Stimulated activated CD4-positive, alpha-beta T cell treated with anti-CD3 and anti-CD28 coated beads, Interleukin-2, amount 100 ng/mL, for 4 hours (primary cell): ENCODE data around the gene EEIG1.

Source experiments
- DNase-seq: peaks from one replicate; pipeline ENCODE4 v3.0.0-alpha.2; 2020; ENCODE audit warnings: low read depth

EEIG1 gene

DNA sequence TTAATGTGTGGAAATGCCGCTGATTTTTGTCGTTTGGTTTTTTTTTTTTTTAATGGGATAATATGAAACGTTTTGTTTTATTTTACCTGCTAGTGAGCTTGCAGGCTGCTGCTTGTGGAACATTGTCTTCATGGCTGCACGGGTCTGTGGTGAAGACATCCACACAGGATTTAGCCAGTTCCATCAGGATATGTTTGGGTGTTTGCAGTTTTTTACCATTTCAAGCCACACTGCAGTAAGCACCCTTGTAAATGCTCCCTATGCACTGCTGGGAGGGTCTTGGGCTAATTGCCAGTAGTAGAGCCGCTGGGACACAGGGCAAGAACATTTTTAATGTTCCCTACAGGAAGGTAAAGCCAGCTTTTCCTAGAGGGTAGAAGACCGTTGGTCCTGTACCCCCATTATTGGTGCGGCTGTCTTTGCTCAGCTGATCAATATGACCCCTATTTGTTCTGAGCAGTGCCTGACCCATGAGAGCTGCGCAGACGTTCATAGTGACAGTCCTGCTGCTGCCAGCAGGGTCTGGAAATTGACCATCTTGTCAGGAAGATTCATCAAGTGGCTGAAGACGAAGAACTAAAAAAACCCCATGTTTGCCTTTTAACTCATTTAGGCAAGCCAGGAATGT is 20.5 kb upstream of the EEIG1 start:
- no peak for DNase-seq

DNA sequence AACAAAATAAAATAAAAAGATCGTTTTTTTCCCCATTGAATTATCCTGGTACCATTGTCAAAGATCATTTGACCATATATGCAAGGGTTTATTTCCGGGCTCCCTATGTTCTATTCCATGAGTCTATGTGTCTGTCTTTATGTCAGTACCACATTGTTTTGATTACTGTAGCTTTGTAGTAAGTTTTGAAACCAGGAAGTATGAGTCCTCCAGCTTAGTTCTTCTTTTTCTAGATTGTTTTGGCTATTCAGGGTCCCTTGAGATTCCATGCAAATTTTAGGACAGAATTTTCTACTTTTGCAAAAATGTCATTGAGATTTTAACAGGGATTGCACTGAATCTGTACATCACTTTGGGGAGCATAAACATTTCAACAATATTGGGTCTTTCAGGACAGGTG is 18.7 kb upstream of the EEIG1 start:
- no peak for DNase-seq

DNA sequence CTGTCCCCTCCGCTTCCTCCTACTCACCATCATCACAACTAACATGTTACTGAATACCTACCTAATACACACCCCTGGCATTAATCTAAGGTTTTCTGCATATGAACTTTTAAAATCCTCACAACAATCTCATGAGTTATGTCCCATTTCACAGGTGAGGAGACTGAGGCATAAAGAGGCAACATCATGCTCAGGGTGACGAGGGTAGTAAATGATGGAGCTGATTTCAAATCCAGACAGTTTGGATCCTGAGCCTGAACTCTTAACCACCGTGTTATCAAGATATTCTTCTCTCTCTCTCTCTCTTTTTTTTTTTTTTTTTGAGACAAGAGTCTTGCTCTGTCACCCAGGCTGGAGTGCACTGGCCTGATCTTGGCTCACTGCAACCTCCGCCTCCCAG is 12.9 kb upstream of the EEIG1 start:
- DNase-seq, result no peak

DNA sequence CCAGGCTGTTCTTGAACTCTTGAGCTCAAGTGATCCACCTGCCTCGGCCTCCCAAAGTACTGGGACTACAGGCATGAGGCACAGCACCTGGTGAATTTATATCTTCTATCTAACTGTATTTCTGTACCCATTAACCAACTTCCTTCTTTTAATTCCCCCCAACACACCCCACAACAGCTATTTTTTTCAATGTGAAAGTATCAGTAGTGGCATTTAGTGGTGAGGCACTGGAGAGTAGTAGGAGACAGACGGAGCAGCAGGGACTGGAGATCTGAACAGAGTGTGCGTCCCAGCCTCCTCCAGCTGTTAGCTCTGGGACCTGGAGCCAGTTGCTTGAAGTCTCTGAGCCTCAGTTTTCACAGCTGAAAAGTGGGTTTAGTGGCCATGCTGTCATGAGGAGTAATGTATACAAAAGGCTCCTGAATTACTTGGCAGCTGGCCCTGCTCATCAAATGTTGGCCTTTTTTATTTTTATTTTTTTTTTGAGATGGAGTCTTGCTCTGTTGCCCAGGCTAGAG is 11.0 kb upstream of the EEIG1 start:
- no peak for DNase-seq

DNA sequence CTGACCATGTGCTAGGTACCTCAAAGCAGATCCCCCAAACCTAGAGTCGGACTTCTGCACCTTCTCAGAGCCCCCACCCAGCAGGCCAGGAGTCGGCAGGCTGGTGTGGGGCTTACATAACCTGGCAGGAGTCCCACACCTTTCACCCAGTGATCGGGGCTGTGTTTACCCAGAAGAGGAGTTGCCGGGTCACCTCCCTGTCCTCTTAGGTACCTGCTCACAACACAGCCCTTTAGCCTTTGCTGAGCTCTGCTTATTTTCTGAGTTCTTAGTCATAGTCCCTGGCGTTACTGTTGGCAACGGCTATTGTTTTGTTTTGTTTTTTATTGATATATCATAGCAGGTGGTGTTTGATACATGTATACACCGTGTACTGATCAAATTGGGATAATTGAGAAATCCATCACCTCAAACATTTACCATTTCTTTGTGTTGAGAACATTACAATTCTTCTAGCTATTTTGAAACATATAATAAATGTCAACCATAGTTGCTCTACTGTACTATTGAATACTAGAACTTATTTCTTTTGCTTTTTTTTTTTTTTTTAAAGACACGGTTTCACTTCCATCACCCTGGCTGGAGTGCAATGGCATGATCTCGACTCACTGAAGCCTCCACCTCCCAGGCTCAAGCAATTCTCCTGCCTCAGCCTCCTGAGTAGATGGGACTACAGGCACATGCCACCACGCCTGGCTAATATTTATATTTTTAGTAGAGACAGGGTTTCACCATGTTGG is 10.4 kb upstream of the EEIG1 start:
- no peak for DNase-seq

DNA sequence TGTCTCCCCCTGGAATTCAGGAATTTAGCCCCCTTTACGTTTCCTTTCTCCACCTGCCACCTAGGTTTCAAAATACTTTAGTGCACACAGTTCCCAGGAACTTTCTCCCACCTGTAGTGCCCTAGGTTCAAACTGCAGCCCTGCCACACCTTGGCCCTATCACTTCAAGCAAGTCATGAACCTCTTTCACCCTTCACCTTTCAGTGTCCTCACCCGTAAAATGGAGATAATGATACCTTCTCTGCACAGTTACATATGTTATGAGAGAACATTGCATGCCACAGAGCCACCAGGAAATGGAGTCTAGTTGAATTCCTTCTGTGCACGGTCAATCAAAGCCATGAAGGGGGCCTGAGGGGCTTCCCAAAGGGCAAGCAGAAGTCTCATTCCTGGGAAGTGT is 9.8 kb upstream of the EEIG1 start:
- DNase-seq, result no peak

DNA sequence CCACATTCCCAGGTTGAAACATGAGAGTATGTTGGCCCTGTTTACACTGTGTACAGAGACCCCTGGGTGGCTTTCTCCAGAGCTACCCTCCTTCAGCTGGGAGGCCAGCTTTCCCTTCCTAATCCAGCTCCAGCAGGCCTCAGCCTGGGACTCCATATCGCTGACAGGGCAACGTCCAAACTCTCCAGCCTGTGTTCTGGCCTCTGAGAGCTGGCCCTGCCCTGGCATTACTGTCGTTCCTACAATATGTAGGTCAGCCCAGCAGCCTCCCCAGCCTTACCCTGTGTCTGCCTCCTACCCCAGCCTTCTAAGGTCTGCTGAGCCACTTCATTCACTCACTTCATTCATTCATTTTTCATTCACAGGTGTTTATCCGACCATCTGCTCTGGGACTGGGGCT is 8.3 kb upstream of the EEIG1 start:
- DNase-seq, result no peak

DNA sequence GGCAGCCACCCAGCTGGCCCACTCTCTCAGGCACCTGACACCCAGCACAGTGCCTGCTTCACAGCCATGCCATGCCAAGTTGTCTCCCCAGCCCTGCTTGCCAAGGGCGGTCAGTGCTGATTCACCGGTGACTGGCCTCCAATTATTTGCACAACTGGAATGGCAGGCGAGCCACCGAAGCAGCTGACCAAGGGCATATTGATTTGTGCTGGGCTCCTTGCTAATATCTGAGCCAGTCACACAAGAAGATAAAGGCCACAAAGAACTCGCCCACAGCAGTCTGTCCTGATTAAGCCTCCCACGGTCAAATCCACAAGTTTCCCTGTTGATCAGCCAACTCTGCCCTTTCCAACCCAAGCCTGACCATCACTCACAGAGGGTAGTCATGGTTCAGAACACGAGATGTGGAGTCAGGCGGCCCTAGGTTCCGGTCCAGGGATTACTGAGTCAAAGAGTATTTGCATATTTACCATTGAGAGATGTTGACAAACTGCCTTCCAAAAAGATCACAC is 6.4 kb upstream of the EEIG1 start:
- no peak for DNase-seq

DNA sequence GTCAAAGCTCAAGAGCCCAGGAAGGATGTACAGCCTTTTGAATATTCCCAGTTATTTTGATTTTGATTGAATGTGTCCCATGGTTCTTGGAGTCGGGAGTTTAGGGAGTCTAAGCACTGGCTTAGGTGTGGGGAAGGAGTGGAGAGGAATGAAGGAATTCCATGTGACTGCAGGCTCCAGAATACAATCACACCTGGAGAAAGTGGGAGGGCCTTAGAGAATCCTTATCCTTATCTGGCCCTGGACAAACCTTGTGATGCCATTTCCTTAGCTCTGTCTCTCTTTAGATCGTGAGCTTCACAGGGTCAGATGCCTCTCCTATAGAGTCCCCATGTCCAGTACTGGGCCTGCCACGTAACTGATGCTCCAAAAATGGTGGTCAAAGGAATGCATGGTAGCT is 4.2 kb upstream of the EEIG1 start:
- DNase-seq, result no peak

DNA sequence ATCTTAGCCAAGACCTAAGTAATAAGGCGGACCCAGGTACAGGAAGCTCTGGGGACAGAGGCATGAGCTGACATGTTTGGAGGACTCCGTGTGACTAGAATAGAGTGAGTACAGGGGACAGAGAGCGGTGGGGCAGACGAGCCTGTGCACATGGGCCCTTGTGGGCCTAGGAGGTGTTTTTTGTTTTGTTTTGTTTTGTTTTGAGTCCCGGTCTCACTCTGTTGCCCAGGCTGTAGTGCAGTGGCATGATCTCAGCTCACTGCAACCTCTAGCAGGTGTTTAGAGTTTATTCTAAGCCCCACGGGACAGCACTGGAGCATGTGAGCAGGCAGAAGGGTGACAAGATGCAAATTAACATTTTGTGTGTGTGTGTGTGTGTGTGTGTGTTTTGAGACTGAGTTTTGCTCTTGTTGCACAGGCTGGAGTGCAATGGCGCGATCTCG is 3.1 kb upstream of the EEIG1 start:
- no peak for DNase-seq

DNA sequence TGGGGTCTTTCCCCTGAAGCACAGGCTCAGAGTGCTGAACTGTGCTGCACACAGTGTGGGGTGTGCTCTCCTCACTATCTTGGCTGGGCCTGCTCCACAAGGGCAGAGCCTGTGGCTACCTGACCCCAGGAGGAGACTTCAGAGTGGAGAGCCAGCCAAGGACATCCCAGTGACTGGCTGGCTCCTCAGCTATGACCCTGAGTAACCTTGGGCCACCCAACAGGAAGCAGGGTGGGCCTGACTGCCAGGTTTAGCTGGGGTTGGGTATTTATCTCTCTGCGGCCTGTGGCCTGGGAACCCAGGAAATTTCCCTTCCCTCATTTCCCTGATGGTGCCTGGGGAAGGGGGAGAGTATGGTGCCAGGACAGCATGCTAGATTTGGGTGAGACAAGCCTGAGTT is 2.1 kb upstream of the EEIG1 start:
- DNase-seq, result no peak

DNA sequence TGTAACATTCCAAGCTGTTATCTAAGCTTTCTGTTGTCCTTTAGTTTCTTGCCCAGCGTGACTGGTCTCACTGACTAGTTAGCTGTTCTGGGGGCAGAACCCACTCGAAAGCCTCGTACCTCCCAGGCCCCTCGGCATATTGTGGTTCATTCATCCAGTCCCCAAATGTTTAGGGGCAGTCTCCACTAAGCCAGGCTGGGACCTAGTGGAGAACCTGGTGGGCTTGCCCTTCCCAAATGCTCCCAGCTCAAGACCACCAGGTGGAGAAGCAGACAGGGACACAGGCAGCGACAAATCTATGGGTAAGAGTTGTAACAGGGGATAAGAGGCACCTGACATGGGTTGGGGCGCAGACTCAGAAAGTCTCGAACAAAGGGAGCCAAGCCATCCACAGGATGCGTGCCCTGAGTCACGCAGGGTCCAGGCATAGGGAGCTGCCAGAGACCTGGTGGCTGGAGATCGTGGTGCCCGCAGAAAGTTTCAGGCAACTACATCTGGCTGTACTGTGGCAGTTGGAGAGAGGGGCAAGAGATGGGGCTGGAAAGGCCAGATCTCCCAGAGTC is 851 bp upstream of the EEIG1 start:
- DNase-seq, result no peak

DNA sequence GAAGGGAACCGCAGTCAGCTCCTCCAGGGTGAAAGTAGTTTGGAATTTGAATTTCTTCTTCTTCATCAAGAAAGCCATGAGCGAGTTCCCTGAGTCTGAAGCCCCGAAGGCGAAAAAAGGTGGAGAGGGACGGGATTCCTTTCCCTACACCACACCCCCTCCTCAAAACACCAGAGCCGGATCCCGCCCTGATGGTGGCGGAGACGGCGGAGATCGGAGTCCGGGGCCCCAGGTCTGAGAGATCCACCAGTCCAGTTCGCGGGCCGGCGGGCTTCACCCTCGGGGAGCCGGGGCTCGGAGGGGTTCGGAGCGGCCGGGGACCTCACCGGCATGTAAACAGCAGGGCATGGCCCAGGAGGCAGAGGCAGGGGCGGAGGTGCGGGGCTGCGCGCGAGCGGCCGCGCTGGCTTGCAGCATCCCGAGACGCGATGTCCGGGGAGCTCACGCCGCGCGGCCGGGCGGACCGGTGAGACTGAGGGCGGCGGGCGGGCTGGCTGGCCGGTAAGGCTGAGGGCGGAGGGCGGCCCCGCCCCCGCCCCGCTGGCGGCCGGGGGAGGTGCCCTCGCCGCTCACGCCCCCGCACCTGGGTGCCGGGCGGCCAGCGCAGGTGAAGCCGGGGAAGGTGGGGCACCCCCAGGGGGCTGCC is 606 bp downstream of the EEIG1 start:
- no peak for DNase-seq

DNA sequence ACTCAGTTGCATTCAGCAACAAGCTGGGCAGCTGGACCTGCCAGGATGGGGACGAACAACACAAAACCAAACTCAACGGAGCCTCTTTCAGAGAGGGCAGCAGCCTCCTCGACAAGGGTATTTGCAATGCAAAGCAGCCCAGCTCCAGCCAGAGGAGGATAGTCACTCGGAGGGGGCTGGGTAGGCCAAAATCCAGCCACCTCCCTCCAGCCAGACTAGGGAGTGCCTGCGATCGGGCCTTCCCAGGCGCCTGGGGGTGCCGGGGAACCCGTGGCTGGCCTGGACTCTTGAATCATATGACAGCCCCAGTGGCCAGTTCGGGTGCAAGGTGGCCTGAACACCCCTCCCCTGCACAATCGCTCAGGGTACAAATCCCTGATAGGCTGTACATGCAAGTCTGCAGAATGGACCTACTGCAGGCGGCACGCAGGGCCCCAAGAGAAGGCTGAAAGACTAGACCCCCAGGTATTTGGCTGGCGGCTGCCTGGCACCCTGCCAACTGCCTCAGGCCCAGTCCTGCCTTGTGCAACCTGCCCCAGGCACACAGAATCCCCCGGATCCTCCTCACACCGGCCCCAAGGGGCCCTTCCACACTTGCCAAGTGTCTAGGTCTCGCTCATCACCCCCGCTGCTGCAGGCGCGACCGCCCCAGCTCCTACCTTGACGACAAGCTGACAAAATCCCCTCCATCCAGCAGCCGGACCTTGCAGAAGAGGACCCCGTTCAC is 1.3 kb downstream of the EEIG1 start:
- no peak for DNase-seq

DNA sequence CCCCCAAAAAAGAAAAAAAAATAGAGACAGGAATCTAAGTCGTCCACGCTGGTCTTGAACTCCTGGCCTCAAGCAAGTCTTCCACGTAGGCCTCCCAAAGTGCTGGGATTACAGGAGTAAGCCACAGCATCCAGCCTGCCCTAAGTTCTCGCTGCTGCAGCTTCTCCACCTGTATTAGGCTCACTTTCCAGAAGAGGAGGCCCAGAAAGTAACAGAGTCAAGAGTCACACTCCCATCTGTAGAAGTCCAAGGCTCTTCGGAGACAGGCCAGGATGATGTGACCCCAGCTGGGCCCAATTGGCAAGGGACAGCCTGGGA is 1.8 kb downstream of the EEIG1 start:
- no peak for DNase-seq

DNA sequence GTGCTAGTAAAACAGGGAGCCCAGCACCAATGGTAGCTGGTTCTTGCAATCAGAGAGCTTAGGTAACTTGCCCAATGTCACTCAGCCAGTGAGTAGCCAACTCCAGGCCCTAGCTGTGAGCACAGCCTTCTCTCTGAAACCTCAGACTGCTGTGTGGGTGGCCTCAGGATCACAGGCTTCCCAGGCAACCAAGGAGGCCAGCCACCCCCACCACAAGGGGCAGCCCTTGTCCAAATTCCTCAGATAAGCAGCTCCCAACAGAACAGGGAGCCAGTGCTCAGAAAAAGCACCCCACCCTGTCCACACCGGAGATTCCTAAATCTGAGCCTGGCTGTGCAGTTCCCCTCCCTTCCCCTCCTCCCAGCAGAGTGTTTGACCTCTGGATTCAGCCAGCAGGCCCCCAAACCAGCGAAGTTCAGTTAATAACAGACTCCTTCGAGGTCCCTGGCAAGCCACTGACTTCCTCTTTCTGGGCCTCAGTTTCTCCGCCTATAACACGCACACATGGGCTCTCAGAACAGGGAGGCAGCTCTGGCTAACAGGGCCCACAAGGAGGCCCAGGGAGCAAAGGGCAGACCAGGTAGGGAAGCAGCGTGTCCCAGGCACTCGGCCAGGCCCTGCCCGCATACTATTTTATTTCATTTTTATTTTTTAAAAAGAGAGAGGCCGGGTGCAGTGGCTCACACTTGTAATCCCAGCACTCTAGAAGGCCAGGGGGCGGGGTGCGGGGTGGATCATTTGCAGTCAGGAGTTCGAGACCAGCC is 2.7 kb downstream of the EEIG1 start:
- DNase-seq, result no peak

DNA sequence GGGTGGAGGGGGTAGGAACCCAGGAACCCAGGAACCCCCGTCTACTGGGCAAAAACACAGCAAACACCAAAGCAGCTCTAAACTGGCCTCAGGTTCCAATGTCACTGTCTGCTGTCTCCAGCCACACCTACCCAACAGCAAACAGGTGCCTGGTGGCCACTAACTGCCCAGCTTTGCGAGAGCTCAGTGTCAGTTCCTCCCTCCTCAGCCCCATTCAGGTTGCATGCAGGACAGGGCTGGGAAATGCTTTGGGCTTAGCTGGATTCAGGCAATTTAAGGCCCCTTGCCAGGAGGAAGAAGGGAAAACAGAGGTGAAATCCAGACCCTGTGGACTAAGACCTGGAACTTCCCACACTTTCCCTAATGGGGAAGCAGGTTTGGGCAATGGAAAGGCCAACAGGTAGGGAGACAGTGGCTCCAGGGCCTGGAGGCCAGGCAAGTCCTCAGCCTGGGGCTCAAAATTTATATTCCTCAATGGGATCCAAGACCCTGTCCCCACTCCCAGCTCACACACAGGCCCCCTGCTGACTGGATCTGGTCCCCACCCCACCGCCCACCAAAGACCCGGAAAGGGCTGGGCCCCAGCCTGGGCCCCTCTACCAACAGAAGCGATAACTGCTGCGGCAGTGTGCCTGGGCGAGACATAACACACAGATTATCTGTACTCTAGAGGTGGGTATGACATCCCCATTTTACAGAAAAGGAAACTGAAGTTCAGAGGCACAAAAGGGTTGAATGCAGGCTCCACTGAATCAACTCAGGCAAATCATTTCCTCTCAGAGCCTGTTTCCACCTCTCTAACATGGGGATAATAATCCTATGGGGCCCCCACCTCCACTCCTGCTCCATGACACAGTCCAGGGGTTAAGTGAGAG is 3.5 kb downstream of the EEIG1 start:
- DNase-seq, result no peak

DNA sequence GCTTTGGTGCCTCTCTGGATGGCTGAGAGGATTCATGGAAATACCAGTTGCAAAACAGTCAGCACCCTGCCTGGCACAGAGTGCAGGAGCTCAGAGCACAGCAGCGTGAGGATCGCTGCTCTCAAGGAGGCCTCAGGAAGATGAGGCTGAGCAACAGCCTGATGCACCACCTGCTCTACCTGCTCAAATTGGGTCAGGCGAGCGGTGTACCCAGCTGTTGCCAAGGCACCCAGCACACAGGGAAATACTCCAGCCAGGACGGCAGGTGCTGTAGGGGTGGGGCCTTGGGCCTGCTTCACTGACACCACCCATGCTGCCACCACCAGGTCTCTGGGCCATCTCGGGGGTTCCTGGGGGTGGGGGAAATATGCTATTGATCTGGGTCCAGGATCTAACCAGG is 4.3 kb downstream of the EEIG1 start:
- no peak for DNase-seq

DNA sequence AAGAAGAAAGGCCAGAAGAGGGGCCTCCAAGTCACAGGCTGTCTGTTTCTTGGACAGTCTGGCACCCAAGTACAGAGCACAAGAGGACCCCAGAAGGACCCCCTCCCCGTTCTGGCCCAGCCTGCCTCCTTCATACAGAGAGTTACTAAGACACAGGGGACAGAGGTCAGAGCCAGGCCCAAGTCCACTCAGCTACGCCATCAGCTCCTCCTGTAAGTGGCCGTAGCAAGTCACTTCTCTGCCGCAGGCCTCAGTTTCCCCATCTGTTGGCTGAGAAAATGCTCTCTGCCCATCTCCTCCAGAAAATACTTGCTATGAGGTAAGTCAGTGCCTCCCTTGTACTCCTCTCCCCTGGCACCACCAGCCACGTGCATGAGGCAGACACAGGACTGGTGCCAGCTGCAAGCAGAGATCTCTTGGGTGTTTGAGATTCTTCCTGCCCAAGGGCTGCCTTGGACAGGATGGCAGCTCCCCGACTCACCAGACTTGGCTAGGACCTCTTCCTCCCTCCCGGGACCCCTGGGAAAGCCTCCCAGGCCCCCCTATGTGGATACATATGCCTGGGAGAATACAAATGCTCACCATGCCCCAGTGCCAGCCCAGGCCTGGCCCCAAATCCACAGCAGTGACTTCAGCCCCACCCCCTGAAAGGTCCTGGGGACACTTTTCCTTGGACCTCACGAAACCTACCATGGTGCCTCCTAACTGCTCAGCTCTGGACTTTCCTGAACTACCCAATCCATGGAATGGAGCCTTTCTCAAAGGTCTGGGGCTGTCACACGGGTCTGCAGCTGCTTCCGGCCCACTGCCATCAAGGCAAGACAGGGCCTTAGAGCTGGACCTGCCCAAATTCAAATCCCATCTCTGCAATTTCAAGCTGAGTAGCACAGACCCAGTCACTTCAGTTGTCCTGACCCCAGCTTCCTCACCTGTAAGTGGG is 5.1 kb downstream of the EEIG1 start:
- DNase-seq, result no peak
